Upper lobe of left lung (tissue), 6 donors: ENCODE measurements around the gene TMCO5A. TPM values are rescaled to one million over a fixed set of nuclear protein-coding genes. Genes with fewer than 3 reads are reported as not detected.

Experiments
- ATAC-seq, 2 donors: fragments of 200-7000 bp; cut with Tn5 transposase; one replicate each; pipeline ENCODE4 v1.9.1; 2022; ENCODE audit warnings: mild to moderate bottlenecking in 2 of 2, moderate library complexity in 2 of 2; ENCODE audit not compliant: low FRiP score in 2 of 2
- DNase-seq, 2 donors: peaks; one replicate each; pipeline ENCODE4 v3.0.0-alpha.2; 2019 to 2020
- H3K27ac ChIP-seq, 4 donors: fragments of 200-600 bp; sonication (generic); one replicate each; pipeline ENCODE4 v1.5.1; 2016 to 2019
- H3K27me3 ChIP-seq, 4 donors: fragments of 200-600 bp; sonication (generic); one replicate each; pipeline ENCODE4 v1.5.1; 2017 to 2019
- H3K36me3 ChIP-seq, 4 donors: fragments of 200-600 bp; sonication (generic); one replicate each; pipeline ENCODE4 v1.5.1; 2016 to 2019
- H3K4me1 ChIP-seq, 4 donors: fragments of 200-600 bp; sonication (generic); one replicate each; pipeline ENCODE4 v1.5.1; 2018 to 2019
- H3K4me3 ChIP-seq, 4 donors: fragments of 200-600 bp; sonication (generic); one replicate each; pipeline ENCODE4 v1.5.1; 2017 to 2019; ENCODE audit warnings: mild to moderate bottlenecking in 2 of 4, moderate library complexity in 1 of 4
- H3K9me3 ChIP-seq, 4 donors: fragments of 200-600 bp; sonication (generic); one replicate each; pipeline ENCODE4 v1.5.1; 2018 to 2019
- CTCF ChIP-seq, 6 experiments: fragments of 450-650 bp in 4 of 6; fragments of 200-600 bp in 2 of 6; sonication (generic) in 2 of 6; IDR thresholded peaks; one replicate each; pipeline ENCODE4 v1.5.1; 2016 to 2019; ENCODE audit warnings: antibody characterized with exemption in 6 of 6
- EP300 ChIP-seq, 4 donors: sonication (generic); formaldehyde crosslinking; IDR thresholded peaks; one replicate each; pipeline ENCODE4 v1.5.1; 2017; ENCODE audit warnings: antibody characterized with exemption in 4 of 4, control low read depth in 2 of 4
- POLR2A ChIP-seq, 4 donors: fragments of 450-650 bp; IDR thresholded peaks; one replicate each; pipeline ENCODE4 v1.5.1; 2016 to 2017; ENCODE audit warnings: antibody characterized with exemption in 4 of 4, mild to moderate bottlenecking in 2 of 4
- POLR2AphosphoS5 ChIP-seq, 2 donors: sonication (generic); formaldehyde crosslinking; IDR thresholded peaks; one replicate each; pipeline ENCODE4 v1.5.1; 2017; ENCODE audit warnings: antibody characterized with exemption in 2 of 2
- WGBS, 2 donors: methylation state at CpG; one replicate each; pipeline ENCODE4 v1.1.5; 2017 to 2018; 5-methylcytosine and 5-hydroxymethylcytosine counted together
- total RNA-seq, 6 donors: library from RNA; depleted of rRNA in 4 of 6; stranded (reverse); fragments of >200 nt in 4 of 6; gene quantifications; one replicate each; pipeline versions ENCODE4 v1.1.0 to v1.2.1, GENCODE V29; 2016 to 2021
- donor health status: DM: no; HTN: no; CAD: no; lungs with moderate emphysema.
- donor health status: DM: no; HTN: yes; CAD: no; lungs with severe emphysema.

TMCO5A gene
- total RNA-seq, 6 donors from 2014 or later = 2.0 TPM; not detected in 5

GRCh38 chr15:37984368-37984767, 49.9 kb downstream of the TMCO5A start:
- Histone ChIP-seq H3K36me3 (no peaks in the 10 kb centered on the region), H3K9me3 (peaks cover 0 to 8% (median 5%) of the 10 kb centered on the region in 4 donors), H3K27me3 (no peaks in the 10 kb centered on the region), H3K4me1 (no peaks in the 10 kb centered on the region), H3K27ac (no peak overlapping the region), H3K4me3 (no peak overlapping the region)
- ATAC-seq (no peak), DNase-seq (no peak)
- WGBS, 2 donors = 83 to 95% methylated on average over 1 of the region's 1 CpG
- no peak for TF ChIP-seq POLR2A (IDR thresholded peaks at IDR 0.05)
- no peak for TF ChIP-seq EP300 (IDR thresholded peaks at IDR 0.05)
- no peak for TF ChIP-seq POLR2AphosphoS5 (IDR thresholded peaks at IDR 0.05)
- TF ChIP-seq CTCF (IDR thresholded peaks at IDR 0.05) = no peak

- no peak overlapping the region for H3K4me3 ChIP-seq
- 26 to 27% methylated on average over 8 of the region's 8 CpGs for WGBS, 2 donors
- no peaks in the 10 kb centered on the region for H3K36me3 ChIP-seq
- peak; percentile 40 to 85 for ATAC-seq
- no peak for TF ChIP-seq EP300 (IDR thresholded peaks at IDR 0.05)
- TF ChIP-seq CTCF (IDR thresholded peaks at IDR 0.05) = peak in 5 of 6 experiments; percentile 20 to 54 (median 35)
- H3K4me1 ChIP-seq = peaks cover 0 to 5% (median 0%) of the 10 kb centered on the region in 4 donors
- no peak for DNase-seq
- H3K27me3 ChIP-seq = no peaks in the 10 kb centered on the region
- no peak overlapping the region for H3K27ac ChIP-seq
- no peaks in the 10 kb centered on the region for H3K9me3 ChIP-seq
Observed at GRCh38 chr15:37995461-37996347, 61.3 kb downstream of the TMCO5A start.
